HG02852 (cell line): Measurements from ENCODE around the gene SLFN12L.
"Not testable (repeated sequence)": the region's sequence is repeated elsewhere in the genome, so short reads cannot be mapped to it uniquely, and the experiment has no call there.

Source experiments
- ATAC-seq: cut with Tn5 transposase; IDR thresholded peaks from one replicate; pipeline ENCODE4 v1.9.1; 2021; ENCODE audit warnings: mild to moderate bottlenecking, moderate library complexity; ENCODE audit not compliant: unreplicated experiment

The SLFN12L gene

GRCh38 chr17:35537601-35538141 is at the start of gene SLFN12L:
Gene SLFN12L, minus strand, starts transcription at chr17:35537678. Its CDS starts 15,314 bp downstream, at chr17:35522364.
- no peak for ATAC-seq

GRCh38 chr17:35586569-35587073 is 49.1 kb upstream of the SLFN12L start:
- ATAC-seq: peak; percentile 3

DNA sequence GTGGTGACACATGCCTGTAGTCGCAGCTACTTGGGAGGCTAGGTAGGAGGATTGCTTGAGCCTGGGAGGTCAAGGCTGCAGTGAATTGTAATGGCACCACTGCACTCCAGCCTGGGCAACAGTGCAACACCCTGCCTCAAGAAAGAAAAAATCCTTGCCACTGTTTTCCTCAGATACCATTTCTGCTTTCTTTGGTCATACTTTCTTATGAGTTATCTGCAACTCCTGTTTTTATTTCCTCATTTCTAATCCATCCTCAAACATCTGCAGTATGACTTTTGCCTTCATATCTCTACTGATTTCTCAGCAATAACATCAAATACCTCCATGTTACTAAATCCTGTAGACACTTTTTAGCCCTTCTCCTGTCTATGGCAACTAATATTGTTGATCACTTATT is 46.6 kb upstream of the SLFN12L start:
- ATAC-seq: no peak

GRCh38 chr17:35578929-35579432 is 41.5 kb upstream of the SLFN12L start:
- ATAC-seq: no peak

- ATAC-seq: peak; percentile 92
Measured at GRCh38 chr17:35578197-35578928, 40.9 kb upstream of the SLFN12L start, which contains the start of gene PEX12. Gene PEX12, minus strand, starts transcription at chr17:35578571. Its CDS starts 550 bp downstream, at chr17:35578021.

GRCh38 chr17:35577830-35578196 is 40.3 kb upstream of the SLFN12L start:
- no peak for ATAC-seq

DNA sequence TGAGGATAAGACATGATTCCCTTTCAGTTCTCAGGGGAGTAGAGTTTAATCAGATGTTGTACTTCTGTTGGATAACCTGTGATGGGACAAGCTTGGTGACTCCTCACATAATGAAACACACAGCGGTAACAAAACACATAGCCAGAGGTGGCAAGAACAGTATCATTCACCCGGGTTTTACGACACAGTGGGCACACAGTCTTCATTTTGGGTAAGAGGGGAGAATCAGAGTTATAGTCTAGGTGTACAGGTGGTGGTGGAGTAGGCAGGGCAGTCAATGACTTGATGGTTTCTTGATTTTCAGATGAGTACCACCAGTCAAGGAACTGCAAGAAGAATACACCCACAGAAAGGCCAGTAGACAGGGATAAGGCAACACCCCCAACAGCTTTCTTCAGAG is 38.3 kb upstream of the SLFN12L start:
- ATAC-seq: no peak

DNA sequence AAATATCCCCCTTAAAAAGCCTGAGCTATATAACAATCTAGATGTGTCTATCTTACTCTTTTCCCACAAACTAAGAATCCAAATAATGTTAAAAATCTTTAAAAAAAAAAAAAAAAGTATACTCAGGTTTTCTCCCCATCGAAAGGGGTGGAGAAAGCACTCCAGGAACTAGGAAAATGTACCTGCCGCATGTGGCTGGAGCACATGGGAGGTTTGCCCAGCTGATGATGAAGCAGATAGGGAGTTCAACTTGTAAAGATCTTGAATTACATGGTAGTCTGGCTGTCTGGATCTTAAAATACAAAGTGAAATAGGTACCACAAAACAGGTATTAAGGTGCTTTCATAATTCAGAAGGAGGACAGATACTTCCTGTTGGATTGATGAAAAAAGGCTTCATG is 31.9 kb upstream of the SLFN12L start:
- no peak for ATAC-seq

DNA sequence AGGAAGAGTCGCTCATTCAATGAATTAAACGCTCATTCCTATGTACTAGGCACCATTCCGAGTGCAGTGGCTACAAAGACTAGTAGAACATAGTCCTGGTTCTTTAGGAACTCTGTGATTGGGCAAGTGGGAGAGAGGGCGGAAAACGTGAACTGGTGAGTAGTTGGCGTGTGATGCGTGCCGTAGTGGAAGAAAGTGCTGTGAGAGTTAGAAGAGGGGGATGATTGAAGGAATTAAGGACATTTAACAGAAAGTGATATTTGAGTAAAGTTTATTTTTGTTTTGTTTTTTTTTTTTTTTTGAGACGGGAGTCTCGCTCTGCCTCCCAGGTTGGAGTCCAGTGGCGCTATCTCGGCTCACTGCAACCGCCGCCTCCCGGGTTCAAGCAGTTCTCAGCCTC is 31.1 kb upstream of the SLFN12L start:
- no peak for ATAC-seq

DNA sequence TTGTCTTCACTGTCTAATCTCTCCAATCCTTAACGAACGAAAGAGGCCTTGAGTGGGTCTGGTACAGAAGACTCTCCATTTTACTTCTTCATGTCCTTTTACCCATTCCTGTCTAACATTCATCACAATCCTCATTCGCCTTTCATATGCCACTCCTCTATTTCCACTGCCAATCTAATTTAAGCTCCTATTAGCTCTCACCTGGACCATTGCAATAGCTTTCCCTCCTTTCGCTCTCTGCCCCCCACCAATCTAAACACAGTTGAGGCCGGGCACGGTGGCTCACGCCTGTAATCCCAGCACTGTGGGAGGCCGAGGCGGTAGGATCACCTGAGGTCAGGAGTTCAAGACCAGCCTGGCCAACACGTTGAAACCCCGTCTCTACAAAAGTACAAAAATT is 29.5 kb upstream of the SLFN12L start:
- ATAC-seq: no peak

- not testable (repeated sequence) for ATAC-seq
Measured at GRCh38 chr17:35563181-35563580, 25.7 kb upstream of the SLFN12L start.

- ATAC-seq: no peak
Measured at GRCh38 chr17:35560703-35561102, 23.2 kb upstream of the SLFN12L start, which contains the start of gene SLFN14. Gene SLFN14, minus strand, starts transcription at chr17:35560819. Its CDS starts 2,757 bp downstream, at chr17:35558062.

GRCh38 chr17:35559495-35560210 is 22.2 kb upstream of the SLFN12L start:
- ATAC-seq: no peak

GRCh38 chr17:35557353-35557752 is 19.9 kb upstream of the SLFN12L start:
- no peak for ATAC-seq

DNA sequence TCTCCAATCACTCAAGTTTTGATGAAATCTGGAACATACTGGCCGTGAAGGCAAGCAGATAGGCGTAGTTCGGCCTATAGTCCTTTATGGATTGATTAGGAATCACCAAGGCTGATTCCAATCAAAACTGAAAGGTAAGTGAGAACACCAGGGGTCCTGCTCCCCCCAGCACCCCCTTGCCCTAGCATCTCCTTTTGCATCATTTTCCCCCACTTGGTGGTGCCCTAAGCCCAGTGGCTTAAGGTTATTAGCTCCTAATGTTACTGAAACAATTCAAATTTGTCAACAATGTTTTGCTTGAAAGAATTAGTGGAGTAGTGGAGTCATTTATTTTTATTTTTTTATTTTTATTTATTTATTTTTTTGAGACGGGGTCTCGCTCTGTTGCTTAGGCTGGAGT is 18.2 kb upstream of the SLFN12L start:
- ATAC-seq: no peak

DNA sequence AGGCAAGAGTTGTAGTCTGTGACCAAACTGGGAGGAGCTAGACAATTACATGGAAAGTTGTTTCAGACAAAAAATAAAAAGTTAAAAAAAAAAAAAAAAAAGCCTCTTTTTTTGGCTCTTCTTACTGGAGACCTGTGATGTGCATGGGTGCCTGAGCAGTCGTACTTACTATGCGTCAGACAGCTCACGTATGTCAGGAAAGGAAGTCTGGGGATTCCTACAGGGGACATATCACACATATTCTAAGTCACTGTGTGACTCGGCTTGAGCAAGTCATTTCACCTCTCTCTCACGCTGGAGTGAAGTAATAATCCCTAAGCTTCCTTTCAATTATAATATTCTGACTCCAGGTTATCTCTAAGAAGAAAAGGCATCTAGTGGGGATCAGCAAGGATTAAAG is 17.2 kb upstream of the SLFN12L start:
- no peak for ATAC-seq

- no peak for ATAC-seq
Measured at GRCh38 chr17:35553310-35553709, 15.8 kb upstream of the SLFN12L start.

DNA sequence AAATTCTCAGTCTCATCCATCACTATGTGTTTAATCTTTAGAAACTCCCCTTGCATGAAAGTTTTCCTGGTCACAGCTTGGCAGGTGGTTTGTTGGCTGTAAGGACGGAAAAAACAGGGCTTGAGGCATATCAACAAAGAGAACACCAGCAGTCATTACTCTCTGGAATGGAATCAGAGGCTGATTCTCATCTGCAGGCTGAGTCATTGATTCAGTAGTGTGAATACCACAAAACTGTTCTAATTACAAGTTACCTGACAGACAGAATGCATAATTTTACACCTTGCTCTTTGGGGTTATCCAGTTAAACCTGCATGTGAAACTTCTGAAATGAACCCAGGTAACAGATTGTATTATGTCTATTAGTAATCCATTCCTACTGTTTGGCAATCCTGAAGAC is 11.5 kb upstream of the SLFN12L start:
- ATAC-seq: no peak

DNA sequence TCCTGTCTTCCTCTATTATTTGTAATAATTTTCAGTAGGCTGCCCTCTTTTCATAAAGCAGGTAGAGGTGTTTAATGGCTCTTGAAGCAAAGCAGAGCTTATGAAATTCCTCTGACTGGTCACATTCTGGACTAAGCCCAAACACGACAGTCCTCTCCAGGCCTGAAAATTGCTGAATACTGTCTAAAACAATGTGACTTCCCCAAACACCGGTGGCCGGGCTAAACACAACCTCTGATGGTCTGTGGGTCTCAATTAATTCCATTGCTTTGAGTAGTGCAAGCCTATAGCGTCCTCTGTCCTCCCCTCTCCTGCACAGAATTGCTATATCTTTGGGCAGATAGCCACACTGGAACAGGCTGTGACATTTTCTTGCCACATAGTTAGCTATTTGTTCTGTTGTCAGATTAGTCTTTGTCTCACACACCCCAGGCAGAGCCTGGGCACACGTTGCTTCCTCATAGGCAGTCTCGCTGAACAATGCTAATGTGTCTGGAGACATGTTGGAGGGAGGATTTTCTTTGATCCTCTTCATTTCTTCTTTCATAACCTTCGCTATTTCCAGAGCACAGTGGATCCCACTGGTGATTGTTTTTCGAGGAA is 10.8 kb upstream of the SLFN12L start:
- ATAC-seq: no peak

DNA sequence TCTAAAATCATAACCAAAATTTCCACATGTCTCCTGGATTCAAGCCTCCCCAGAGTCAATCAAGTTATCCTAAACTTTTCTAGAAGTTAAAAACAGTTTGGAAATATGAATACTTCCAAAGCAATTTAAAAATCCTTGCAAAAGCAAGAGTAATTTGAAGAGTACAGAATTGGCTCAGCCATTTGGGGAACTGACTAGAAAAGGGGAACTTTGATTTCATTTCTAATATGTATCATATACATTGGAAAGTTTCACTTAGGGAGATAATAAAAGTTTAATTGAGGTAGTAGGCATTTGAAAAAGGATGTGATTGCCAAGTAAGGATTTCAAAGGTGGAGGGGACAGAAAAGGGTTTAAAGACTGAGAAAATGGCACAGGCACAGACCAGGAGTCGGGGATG is 9.0 kb upstream of the SLFN12L start:
- no peak for ATAC-seq

- no peak for ATAC-seq
Measured at GRCh38 chr17:35545150-35545549, 7.7 kb upstream of the SLFN12L start.
